ENCODE measurements around the gene NEK7.

DNA sequence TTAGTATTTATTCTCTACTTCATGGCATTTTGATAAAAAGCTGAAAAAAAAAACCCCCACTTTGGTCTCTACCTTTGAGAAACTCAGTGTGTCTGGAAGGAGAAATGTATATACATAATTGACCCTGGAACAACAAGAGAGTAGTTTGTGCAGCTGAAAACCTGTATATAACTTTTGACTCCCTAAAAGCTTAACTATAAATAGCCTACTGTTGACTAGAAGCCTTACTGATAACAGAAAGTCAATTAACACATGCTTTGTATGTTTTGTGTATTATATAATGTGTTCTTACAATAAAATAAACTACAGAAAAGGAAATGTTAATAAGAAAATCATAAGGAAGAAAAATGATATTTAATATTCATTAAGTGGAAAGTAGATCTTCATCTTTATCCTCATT is 88.0 kb downstream of the NEK7 start:
- no peak for TF ChIP-seq ELF4 (IDR thresholded peaks at IDR 0.05)
- no peak for TF ChIP-seq TARDBP (IDR thresholded peaks at IDR 0.05)
- TF ChIP-seq SP1 (IDR thresholded peaks at IDR 0.05), result no peak
